Ovary (tissue), 9 donors: ENCODE data around the gene PHOSPHO2. TPM values are rescaled to one million over a fixed set of nuclear protein-coding genes. Genes with fewer than 3 reads are reported as not detected.

Source experiments
- DNase-seq, 5 donors: peaks; one replicate each; pipeline ENCODE4 v3.0.0-alpha.2; 2019 to 2020
- H3K27ac ChIP-seq, 2 donors: fragments of 200-600 bp; one replicate each; pipeline versions ENCODE4 v1.5.1 to v1.8.0; 2019 to 2022
- H3K27me3 ChIP-seq: fragments of 200-600 bp; one replicate; pipeline ENCODE4 v1.8.0; 2022
- H3K36me3 ChIP-seq: fragments of 200-600 bp; sonication (generic); one replicate; pipeline ENCODE4 v1.5.1; 2019
- H3K4me1 ChIP-seq: one replicate; pipeline ENCODE4 v1.8.1; 2013; ENCODE audit warnings: mild to moderate bottlenecking, moderate library complexity; ENCODE audit not compliant: insufficient read depth
- H3K4me3 ChIP-seq: fragments of 200-600 bp; sonication (generic); one replicate; pipeline ENCODE4 v1.5.1; 2017
- H3K9me3 ChIP-seq, 2 donors: fragments of 200-600 bp in 1 of 2; sonication (generic) in 1 of 2; one replicate each; pipeline versions ENCODE4 v1.5.1 to v1.8.1; 2013 to 2019; ENCODE audit warnings: mild to moderate bottlenecking in 1 of 2, moderate library complexity in 1 of 2
- EP300 ChIP-seq: sonication (generic); formaldehyde crosslinking; IDR thresholded peaks from one replicate; pipeline ENCODE4 v1.6.1; 2017; ENCODE audit warnings: antibody characterized with exemption
- POLR2A ChIP-seq: fragments of 450-650 bp; IDR thresholded peaks from one replicate; pipeline ENCODE4 v1.6.1; 2017; ENCODE audit warnings: antibody characterized with exemption, mild to moderate bottlenecking, moderate library complexity
- WGBS, 3 donors: extraction: QIAGEN DNeasy Blood & Tissue Kit in 1 of 3; methylation state at CpG; one replicate each; pipeline versions ENCODE4 v1.1.5 to v1.1.7; 2013 to 2017; 5-methylcytosine and 5-hydroxymethylcytosine counted together
- intact Hi-C, 4 donors: fragments of 100-400 bp; cut with DNase I; formaldehyde crosslinking; loops; one replicate each; pipeline versions ENCODE4 v1.11.0 to v1.15.1; 2022 to 2023
- polyA plus RNA-seq, 2 donors: library from polyadenylated mRNA; stranded (reverse); fragments of 200-250 nt in 1 of 2; fragments of 350-450 nt in 1 of 2; fragmentation: Illumina TruSeq in 1 of 2; extraction: RNeasy Lipid Tissue Mini Kit (QIAGEN cat#74804) in 1 of 2; gene quantifications; one replicate each; pipeline ENCODE4 v1.2.3, GENCODE V29; 2013 to 2014
- total RNA-seq, 7 donors: library from RNA; depleted of rRNA in 2 of 7; stranded (reverse); fragments of >200 nt in 2 of 7; fragmentation: NEBNext Ultra II Directional in 3 of 7; extraction: Animal tissue kit (Norgen Biotek cat#: 25700) in 3 of 7; gene quantifications; one replicate each; pipeline versions ENCODE4 v1.1.0 to v1.2.4, GENCODE V29; 2016 to 2023
- TF ChIP-seq, protein P1 (sequence below), 3 donors: fragments of 450-650 bp in 2 of 3; fragments of 200-600 bp in 1 of 3; IDR thresholded peaks; one replicate each; pipeline versions ENCODE4 v1.5.1 to v1.8.0; 2016 to 2022; ENCODE audit warnings: antibody characterized with exemption in 3 of 3, mild to moderate bottlenecking in 1 of 3
- donor health status: DM: no; HTN: no; CAD: no; lungs with moderate emphysema.
- donor health status: DM: no; HTN: no; CAD: no.
- donor health status: Bipolar disorder and iron deficiency.
- donor health status: DM: yes; HTN: yes; CAD: no.
- donor health status: DM: no; HTN: no; CAD: no.
- donor health status: DM: yes; HTN: yes; CAD: no.

Gene PHOSPHO2
- total and polyA plus RNA-seq, 9 donors: 2.4 to 7.9 (median 5.8) TPM

DNA sequence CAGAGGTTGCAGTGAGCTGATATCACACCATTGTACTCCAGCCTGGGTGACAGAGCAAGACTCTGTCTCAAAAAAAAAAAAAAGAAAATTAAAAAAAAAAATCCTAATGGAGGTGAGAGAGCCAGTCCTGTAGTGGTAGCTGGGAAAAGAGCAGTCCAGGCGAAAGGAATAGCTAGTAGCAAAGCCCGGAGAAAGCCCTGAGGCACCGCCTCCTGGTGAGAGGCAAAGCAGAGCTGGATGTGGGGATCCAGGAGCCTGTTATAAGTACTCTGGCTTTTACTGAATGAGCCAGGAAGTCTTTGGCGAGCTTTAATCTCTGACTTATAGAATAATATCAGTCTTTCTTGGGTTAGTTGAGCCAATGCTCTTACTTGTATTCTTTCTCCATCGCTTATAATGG, 32.8 kb downstream of the PHOSPHO2 start:
- WGBS, 3 donors: 73 to 93% (median 79%) methylated on average over 5 of the region's 5 CpGs
- H3K27ac ChIP-seq: no peak overlapping the region
- intact Hi-C loops: no loop called here
- no peak overlapping the region for H3K4me3 ChIP-seq
- H3K27me3 ChIP-seq: no peaks in the 10 kb centered on the region
- DNase-seq: no peak
- no peaks in the 10 kb centered on the region for H3K4me1 ChIP-seq
- H3K36me3 ChIP-seq: no peaks in the 10 kb centered on the region
- TF ChIP-seq POLR2A: no peak
- TF ChIP-seq, protein P1, sequence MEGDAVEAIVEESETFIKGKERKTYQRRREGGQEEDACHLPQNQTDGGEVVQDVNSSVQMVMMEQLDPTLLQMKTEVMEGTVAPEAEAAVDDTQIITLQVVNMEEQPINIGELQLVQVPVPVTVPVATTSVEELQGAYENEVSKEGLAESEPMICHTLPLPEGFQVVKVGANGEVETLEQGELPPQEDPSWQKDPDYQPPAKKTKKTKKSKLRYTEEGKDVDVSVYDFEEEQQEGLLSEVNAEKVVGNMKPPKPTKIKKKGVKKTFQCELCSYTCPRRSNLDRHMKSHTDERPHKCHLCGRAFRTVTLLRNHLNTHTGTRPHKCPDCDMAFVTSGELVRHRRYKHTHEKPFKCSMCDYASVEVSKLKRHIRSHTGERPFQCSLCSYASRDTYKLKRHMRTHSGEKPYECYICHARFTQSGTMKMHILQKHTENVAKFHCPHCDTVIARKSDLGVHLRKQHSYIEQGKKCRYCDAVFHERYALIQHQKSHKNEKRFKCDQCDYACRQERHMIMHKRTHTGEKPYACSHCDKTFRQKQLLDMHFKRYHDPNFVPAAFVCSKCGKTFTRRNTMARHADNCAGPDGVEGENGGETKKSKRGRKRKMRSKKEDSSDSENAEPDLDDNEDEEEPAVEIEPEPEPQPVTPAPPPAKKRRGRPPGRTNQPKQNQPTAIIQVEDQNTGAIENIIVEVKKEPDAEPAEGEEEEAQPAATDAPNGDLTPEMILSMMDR (IDR thresholded peaks at IDR 0.05): no peak
- no peak for TF ChIP-seq EP300
- H3K9me3 ChIP-seq: no peaks in the 10 kb centered on the region

DNA sequence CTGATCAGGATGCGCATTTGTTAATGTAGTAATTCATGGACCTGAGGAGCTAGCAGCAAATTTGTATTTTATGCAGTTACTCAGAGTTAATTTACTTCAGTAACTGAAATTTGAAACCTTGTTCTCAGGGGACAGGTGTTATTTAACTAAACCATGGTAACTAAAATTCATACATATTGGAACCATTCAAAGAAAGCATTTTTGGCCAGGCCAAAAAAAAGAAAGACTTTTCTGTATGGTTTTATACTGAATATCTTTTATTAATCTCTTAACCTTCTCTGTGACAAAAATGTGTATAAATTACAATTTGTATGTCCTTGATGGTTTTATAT, 35.0 kb downstream of the PHOSPHO2 start:
- intact Hi-C loops: no loop called here
- 98 to 100% (median 100%) methylated on average over 1 of the region's 1 CpG for WGBS, 3 donors
- no peaks in the 10 kb centered on the region for H3K9me3 ChIP-seq
- TF ChIP-seq, protein P1 (IDR thresholded peaks at IDR 0.05): no peak
- no peaks in the 10 kb centered on the region for H3K4me1 ChIP-seq
- H3K27me3 ChIP-seq: no peaks in the 10 kb centered on the region
- no peaks in the 10 kb centered on the region for H3K36me3 ChIP-seq
- no peak overlapping the region for H3K27ac ChIP-seq
- H3K4me3 ChIP-seq: no peak overlapping the region
- DNase-seq: no peak

GRCh38 chr2:169732075-169732474, 37.8 kb downstream of the PHOSPHO2 start:
- 33 to 45% (median 43%) methylated on average over 5 of the region's 5 CpGs for WGBS, 3 donors
- H3K27ac ChIP-seq: no peak overlapping the region
- no peaks in the 10 kb centered on the region for H3K36me3 ChIP-seq
- no peak overlapping the region for H3K4me3 ChIP-seq
- no peak for DNase-seq
- no peaks in the 10 kb centered on the region for H3K27me3 ChIP-seq
- intact Hi-C loops: loop anchor here in 1 of 4 donors (10.0 kb wide), 1 partner anchor 147 kb away; the partner anchor contains the start of gene PPIG
- no peak for TF ChIP-seq POLR2A
- TF ChIP-seq, protein P1 (IDR thresholded peaks at IDR 0.05): no peak
- no peak for TF ChIP-seq EP300
- H3K9me3 ChIP-seq: no peaks in the 10 kb centered on the region
- peaks cover 4% of the 10 kb centered on the region for H3K4me1 ChIP-seq

- peaks cover 4% of the 10 kb centered on the region for H3K4me1 ChIP-seq
- TF ChIP-seq, protein P1 (IDR thresholded peaks at IDR 0.05): no peak
- no peak for TF ChIP-seq EP300
- TF ChIP-seq POLR2A: no peak
- peak overlapping the region; percentile 63 for H3K4me3 ChIP-seq
- H3K27ac ChIP-seq: peak overlapping the region; percentile 33 to 70
- 42 to 50% (median 45%) methylated on average over 13 of the region's 13 CpGs for WGBS, 3 donors
- H3K27me3 ChIP-seq: no peaks in the 10 kb centered on the region
- intact Hi-C loops: loop anchor here in 1 of 4 donors (10.0 kb wide), 1 partner anchor 148 kb away; the partner anchor contains the start of gene PPIG
- no peaks in the 10 kb centered on the region for H3K36me3 ChIP-seq
- no peaks in the 10 kb centered on the region for H3K9me3 ChIP-seq
- DNase-seq: no peak
Observed at GRCh38 chr2:169732583-169733358, 38.5 kb downstream of the PHOSPHO2 start.
